Neural progenitor cell (in vitro differentiated cells): ENCODE data around the gene JHY. TPM values are rescaled to one million over a fixed set of nuclear protein-coding genes. Genes with fewer than 3 reads are reported as not detected.

Source experiments
- DNase-seq: peaks from one replicate; pipeline ENCODE4 v3.0.0-alpha.2; 2016; ENCODE audit warnings: low spot score
- H2AFZ ChIP-seq: fragments of 200-600 bp; sonication (generic); replicated peaks from 2 replicates; pipeline ENCODE4 v1.6.1; 2016; ENCODE audit warnings: antibody characterized with exemption
- H3F3A ChIP-seq: fragments of 200-600 bp; sonication (generic); 2 replicates; pipeline ENCODE4 v1.6.1; 2016; ENCODE audit warnings: antibody characterized with exemption, low read depth
- H3K27ac ChIP-seq: fragments of 200-600 bp; sonication (generic); 2 replicates; pipeline ENCODE4 v1.5.1; 2016; ENCODE audit warnings: mild to moderate bottlenecking
- H3K27me3 ChIP-seq: fragments of 200-600 bp; sonication (generic); 2 replicates; pipeline ENCODE4 v1.6.1; 2016; ENCODE audit warnings: mild to moderate bottlenecking, moderate library complexity
- H3K36me3 ChIP-seq: fragments of 200-600 bp; sonication (generic); 2 replicates; pipeline ENCODE4 v1.5.1; 2016
- H3K4me1 ChIP-seq: fragments of 200-600 bp; sonication (generic); 2 replicates; pipeline ENCODE4 v1.6.1; 2016; ENCODE audit warnings: mixed run types
- H3K4me2 ChIP-seq: fragments of 200-600 bp; sonication (generic); 2 replicates; pipeline ENCODE4 v1.6.1; 2016
- H3K4me3 ChIP-seq: fragments of 200-600 bp; sonication (generic); 2 replicates; pipeline ENCODE4 v1.5.1; 2016
- H3K79me2 ChIP-seq: fragments of 200-600 bp; sonication (generic); 2 replicates; pipeline ENCODE4 v1.6.1; 2016; ENCODE audit warnings: low read depth
- H3K9ac ChIP-seq: fragments of 200-600 bp; sonication (generic); 2 replicates; pipeline ENCODE4 v1.6.1; 2016
- H3K9me3 ChIP-seq: fragments of 200-600 bp; sonication (generic); 2 replicates; pipeline ENCODE4 v1.5.1; 2016; ENCODE audit warnings: low read depth
- H4K20me1 ChIP-seq: fragments of 200-600 bp; sonication (generic); 2 replicates; pipeline ENCODE4 v1.6.1; 2016; ENCODE audit warnings: low read depth
- H3K27ac Mint-ChIP-seq: 3 replicates; pipeline ENCODE4 v1.8.0; 2021; ENCODE audit warnings: mixed read lengths
- H3K27me3 Mint-ChIP-seq: 2 replicates; pipeline ENCODE4 v1.8.0; 2022; ENCODE audit warnings: low read depth, mild to moderate bottlenecking, inconsistent platforms, moderate library complexity, mixed read lengths; ENCODE audit not compliant: insufficient read depth
- H3K36me3 Mint-ChIP-seq: 3 replicates; pipeline ENCODE4 v1.8.0; 2021; ENCODE audit warnings: mixed read lengths
- H3K4me1 Mint-ChIP-seq: 3 replicates; pipeline ENCODE4 v1.8.0; 2021; ENCODE audit warnings: mixed read lengths
- H3K4me3 Mint-ChIP-seq: 3 replicates; pipeline ENCODE4 v1.8.0; 2021; ENCODE audit warnings: mild to moderate bottlenecking, moderate library complexity, mixed read lengths
- H3K9me3 Mint-ChIP-seq: 3 replicates; pipeline ENCODE4 v1.8.0; 2020; ENCODE audit warnings: mixed read lengths
- EZH2 ChIP-seq: fragments of 200-600 bp; sonication (generic); IDR thresholded peaks from 2 replicates; pipeline ENCODE4 v1.6.1; 2017; ENCODE audit warnings: antibody characterized with exemption, mild to moderate bottlenecking, moderate library complexity
- EZH2phosphoT487 ChIP-seq: fragments of 200-600 bp; sonication (generic); IDR thresholded peaks from 2 replicates; pipeline ENCODE4 v1.6.1; 2017; ENCODE audit warnings: antibody characterized with exemption
- total RNA-seq: library from RNA; depleted of rRNA; stranded (reverse); fragments of >200 nt; gene quantifications from 2 replicates; pipeline ENCODE4 v1.2.3, GENCODE V29; 2015; ENCODE audit warnings: low replicate concordance
- TF ChIP-seq, protein P1 (sequence below): fragments of 200-600 bp; sonication (generic); IDR thresholded peaks from 2 replicates; pipeline ENCODE4 v1.5.1; 2017; ENCODE audit warnings: antibody characterized with exemption, mild to moderate bottlenecking

JHY gene
- total RNA-seq, 1 donor from 2014 or later, result 0.69 TPM

DNA sequence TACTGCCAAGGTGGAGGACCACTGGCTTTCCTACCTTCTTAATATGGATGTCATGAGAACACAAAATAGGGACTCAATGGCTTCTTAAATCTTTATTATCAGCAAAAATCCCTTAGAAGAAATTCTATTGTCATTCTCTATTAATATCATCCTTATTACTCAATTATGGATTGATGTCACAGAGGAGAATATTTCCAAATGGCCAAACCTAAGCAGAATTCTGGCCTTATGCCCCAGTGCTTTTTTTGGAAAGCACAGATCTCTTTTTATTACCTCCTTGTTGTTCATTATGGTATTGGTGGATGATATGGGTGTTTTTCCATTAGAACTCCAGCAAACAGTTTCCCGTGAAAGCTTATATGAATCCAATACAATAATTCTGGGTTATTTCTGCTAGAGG is 34.4 kb upstream of the JHY start:
- TF ChIP-seq EZH2 (no peak), EZH2phosphoT487 (no peak)
- TF ChIP-seq, protein P1, sequence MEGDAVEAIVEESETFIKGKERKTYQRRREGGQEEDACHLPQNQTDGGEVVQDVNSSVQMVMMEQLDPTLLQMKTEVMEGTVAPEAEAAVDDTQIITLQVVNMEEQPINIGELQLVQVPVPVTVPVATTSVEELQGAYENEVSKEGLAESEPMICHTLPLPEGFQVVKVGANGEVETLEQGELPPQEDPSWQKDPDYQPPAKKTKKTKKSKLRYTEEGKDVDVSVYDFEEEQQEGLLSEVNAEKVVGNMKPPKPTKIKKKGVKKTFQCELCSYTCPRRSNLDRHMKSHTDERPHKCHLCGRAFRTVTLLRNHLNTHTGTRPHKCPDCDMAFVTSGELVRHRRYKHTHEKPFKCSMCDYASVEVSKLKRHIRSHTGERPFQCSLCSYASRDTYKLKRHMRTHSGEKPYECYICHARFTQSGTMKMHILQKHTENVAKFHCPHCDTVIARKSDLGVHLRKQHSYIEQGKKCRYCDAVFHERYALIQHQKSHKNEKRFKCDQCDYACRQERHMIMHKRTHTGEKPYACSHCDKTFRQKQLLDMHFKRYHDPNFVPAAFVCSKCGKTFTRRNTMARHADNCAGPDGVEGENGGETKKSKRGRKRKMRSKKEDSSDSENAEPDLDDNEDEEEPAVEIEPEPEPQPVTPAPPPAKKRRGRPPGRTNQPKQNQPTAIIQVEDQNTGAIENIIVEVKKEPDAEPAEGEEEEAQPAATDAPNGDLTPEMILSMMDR, result no peak
- Histone ChIP-seq H3F3A (peaks cover 5% of the 10 kb centered on the region), H3K4me1 (peaks cover 20% of the 10 kb centered on the region), H3K36me3 (no peaks in the 10 kb centered on the region), H3K9ac (no peak overlapping the region), H3K79me2 (no peaks in the 10 kb centered on the region), H3K27ac (no peak overlapping the region), H3K9me3 (no peaks in the 10 kb centered on the region), H3K4me2 (no peak overlapping the region), H4K20me1 (no peaks in the 10 kb centered on the region), H2AFZ (no peak overlapping the region), H3K4me3 (no peak overlapping the region), H3K27me3 (no peaks in the 10 kb centered on the region)
- H3K9me3 Mint-ChIP-seq, result no peaks in the 10 kb centered on the region
- H3K36me3 Mint-ChIP-seq, result no peaks in the 10 kb centered on the region
- no peak overlapping the region for H3K27ac Mint-ChIP-seq
- H3K27me3 Mint-ChIP-seq, result no peaks in the 10 kb centered on the region
- H3K4me3 Mint-ChIP-seq, result no peak overlapping the region
- no peak for DNase-seq
- peaks cover 33% of the 10 kb centered on the region for H3K4me1 Mint-ChIP-seq

DNA sequence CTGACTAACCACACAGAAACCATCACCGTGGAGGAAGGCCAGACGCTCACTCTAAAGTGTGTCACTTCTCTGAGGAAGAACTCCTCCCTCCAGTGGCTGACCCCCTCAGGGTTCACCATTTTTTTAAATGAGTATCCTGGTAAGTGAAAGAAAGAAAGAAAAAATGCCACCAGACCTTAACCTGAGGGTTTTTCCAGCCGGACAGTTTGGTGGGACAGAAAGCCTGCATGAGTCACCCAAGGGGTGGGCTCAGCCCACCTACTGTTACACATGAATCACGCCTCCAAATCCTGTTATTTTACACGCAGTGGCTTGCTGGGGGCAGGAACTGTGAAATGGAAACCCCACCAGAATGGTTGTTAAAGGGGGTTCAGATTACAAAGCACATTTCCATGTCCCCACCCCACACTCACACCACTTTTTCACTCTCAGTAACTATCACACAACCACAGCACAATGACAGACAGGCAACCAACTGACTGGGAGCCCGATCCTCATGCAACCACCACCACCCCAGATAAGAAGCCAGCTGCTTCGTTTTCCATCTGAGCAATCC is 32.4 kb upstream of the JHY start:
- Histone ChIP-seq H4K20me1 (no peaks in the 10 kb centered on the region), H3K4me1 (peaks cover 24% of the 10 kb centered on the region), H3K4me2 (peak overlapping the region; percentile 7), H3K27ac (no peak overlapping the region), H3K9me3 (no peaks in the 10 kb centered on the region), H3K9ac (no peak overlapping the region), H3F3A (peaks cover 5% of the 10 kb centered on the region), H3K27me3 (no peaks in the 10 kb centered on the region), H3K79me2 (no peaks in the 10 kb centered on the region), H3K4me3 (no peak overlapping the region), H2AFZ (peak overlapping the region; percentile 2), H3K36me3 (no peaks in the 10 kb centered on the region)
- Mint-ChIP-seq H3K9me3 (no peaks in the 10 kb centered on the region), H3K4me1 (peaks cover 30% of the 10 kb centered on the region), H3K4me3 (peak overlapping the region; percentile 31), H3K27me3 (no peaks in the 10 kb centered on the region), H3K27ac (no peak overlapping the region), H3K36me3 (no peaks in the 10 kb centered on the region)
- TF ChIP-seq EZH2phosphoT487, result no peak
- TF ChIP-seq, protein P1, result peak; percentile 5
- DNase-seq, result no peak

DNA sequence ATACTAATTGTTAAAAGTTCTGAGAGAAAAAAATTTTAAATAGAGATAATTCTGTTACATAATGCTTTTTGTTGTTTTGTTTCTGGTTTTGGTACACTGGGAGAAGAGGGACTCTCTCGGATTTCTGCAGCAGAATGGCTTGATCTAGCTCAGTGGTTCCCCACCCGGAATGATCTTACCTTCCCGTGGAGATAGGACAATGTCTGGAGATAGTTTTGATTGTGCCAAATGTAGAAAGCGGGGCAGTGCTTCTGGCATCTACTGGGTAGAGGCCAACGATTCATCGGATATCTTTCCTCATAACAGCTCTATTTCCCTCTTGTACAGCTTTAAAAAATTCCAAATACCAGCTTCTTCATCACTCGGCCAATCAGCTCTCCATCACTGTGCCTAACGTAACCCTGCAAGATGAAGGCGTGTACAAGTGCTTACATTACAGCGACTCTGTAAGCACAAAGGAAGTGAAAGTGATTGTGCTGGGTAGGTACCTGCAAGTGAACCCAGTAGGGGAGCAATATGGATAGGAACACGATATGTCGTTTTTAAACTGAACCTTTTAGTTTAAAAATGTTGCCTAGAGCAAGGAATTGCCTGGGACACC is 31.1 kb upstream of the JHY start:
- Histone ChIP-seq H3K27ac (no peak overlapping the region), H3K9me3 (no peaks in the 10 kb centered on the region), H3K4me1 (peaks cover 24% of the 10 kb centered on the region), H3K36me3 (no peaks in the 10 kb centered on the region), H3F3A (peaks cover 5% of the 10 kb centered on the region), H3K27me3 (no peaks in the 10 kb centered on the region), H3K4me3 (no peak overlapping the region), H3K4me2 (peak overlapping the region; percentile 23), H3K9ac (no peak overlapping the region), H4K20me1 (no peaks in the 10 kb centered on the region), H2AFZ (no peak overlapping the region), H3K79me2 (no peaks in the 10 kb centered on the region)
- TF ChIP-seq EZH2 (no peak), EZH2phosphoT487 (no peak)
- TF ChIP-seq, protein P1, result no peak
- Mint-ChIP-seq H3K36me3 (no peaks in the 10 kb centered on the region), H3K4me3 (no peak overlapping the region), H3K4me1 (peaks cover 32% of the 10 kb centered on the region), H3K27ac (no peak overlapping the region), H3K27me3 (no peaks in the 10 kb centered on the region), H3K9me3 (no peaks in the 10 kb centered on the region)
- no peak for DNase-seq
